ENCODE measurements around the gene GCH1.

GCH1 gene

DNA sequence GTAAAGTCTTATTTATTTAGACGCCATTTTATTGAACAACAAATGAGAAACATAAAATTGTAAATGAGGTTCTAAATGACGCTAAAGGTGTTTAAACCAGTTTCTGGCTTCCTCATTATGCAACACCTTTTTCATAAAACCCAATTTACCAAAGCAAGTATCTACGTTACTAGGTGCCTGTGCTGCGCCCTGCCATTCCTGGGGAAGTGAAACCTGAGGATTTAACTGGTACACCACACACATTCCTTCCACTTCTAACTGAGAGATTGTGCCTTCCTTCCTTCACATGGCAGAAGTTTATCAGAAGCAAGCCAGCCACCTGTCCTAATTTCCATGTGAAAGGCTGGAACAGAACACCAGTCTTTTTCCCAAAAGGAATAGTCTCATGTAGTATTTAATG, 40.3 kb upstream of the GCH1 start:
- Histone ChIP-seq H3K79me2 (no peaks in the 10 kb centered on the region), H3K9me3 (ENCODE audit: control insufficient read depth, low read length) (no peaks in the 10 kb centered on the region), H3K4me2 (ENCODE audit: low read length) (no peak overlapping the region), H3K9ac (no peak overlapping the region), H3K27ac (no peak overlapping the region), H3K4me3 (ENCODE audit: low read depth, low read length) (no peak overlapping the region), H3K4me1 (no peaks in the 10 kb centered on the region), H2AFZ (no peak overlapping the region), H3K36me3 (ENCODE audit: control insufficient read depth, insufficient read depth, low read length) (no peaks in the 10 kb centered on the region), H3K27me3 (ENCODE audit: control insufficient read depth, insufficient read depth, low read length) (no peaks in the 10 kb centered on the region)
- TF ChIP-seq, protein P1, sequence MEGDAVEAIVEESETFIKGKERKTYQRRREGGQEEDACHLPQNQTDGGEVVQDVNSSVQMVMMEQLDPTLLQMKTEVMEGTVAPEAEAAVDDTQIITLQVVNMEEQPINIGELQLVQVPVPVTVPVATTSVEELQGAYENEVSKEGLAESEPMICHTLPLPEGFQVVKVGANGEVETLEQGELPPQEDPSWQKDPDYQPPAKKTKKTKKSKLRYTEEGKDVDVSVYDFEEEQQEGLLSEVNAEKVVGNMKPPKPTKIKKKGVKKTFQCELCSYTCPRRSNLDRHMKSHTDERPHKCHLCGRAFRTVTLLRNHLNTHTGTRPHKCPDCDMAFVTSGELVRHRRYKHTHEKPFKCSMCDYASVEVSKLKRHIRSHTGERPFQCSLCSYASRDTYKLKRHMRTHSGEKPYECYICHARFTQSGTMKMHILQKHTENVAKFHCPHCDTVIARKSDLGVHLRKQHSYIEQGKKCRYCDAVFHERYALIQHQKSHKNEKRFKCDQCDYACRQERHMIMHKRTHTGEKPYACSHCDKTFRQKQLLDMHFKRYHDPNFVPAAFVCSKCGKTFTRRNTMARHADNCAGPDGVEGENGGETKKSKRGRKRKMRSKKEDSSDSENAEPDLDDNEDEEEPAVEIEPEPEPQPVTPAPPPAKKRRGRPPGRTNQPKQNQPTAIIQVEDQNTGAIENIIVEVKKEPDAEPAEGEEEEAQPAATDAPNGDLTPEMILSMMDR (IDR thresholded peaks at IDR 0.05): no peak

DNA sequence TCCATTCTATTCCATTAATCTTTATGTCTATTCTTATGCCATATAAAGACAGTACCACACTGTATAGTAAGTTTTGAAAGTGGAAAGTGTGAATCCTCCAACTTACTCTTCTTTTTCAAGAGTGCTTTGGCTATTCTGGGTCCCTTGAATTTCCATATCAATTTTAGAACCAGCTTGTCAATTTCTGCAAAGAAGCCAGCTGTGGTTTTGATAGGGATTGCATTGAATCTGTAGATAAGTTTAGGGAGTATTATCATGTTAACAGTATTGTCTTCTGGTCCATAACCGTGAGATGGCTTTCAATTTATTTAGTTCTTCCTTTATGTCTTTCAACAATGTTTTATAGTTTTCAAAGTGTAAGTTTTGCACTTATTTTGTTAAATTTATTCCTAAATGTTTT, 34.2 kb upstream of the GCH1 start:
- Histone ChIP-seq H2AFZ (no peak overlapping the region), H3K4me1 (no peaks in the 10 kb centered on the region), H3K36me3 (ENCODE audit: control insufficient read depth, insufficient read depth, low read length) (no peaks in the 10 kb centered on the region), H3K4me3 (ENCODE audit: low read depth, low read length) (no peak overlapping the region), H3K79me2 (no peaks in the 10 kb centered on the region), H3K27me3 (ENCODE audit: control insufficient read depth, insufficient read depth, low read length) (no peaks in the 10 kb centered on the region), H3K9me3 (ENCODE audit: control insufficient read depth, low read length) (no peaks in the 10 kb centered on the region), H3K27ac (no peak overlapping the region), H3K9ac (no peak overlapping the region), H3K4me2 (ENCODE audit: low read length) (no peak overlapping the region)
- TF ChIP-seq, protein P1 (IDR thresholded peaks at IDR 0.05): no peak

DNA sequence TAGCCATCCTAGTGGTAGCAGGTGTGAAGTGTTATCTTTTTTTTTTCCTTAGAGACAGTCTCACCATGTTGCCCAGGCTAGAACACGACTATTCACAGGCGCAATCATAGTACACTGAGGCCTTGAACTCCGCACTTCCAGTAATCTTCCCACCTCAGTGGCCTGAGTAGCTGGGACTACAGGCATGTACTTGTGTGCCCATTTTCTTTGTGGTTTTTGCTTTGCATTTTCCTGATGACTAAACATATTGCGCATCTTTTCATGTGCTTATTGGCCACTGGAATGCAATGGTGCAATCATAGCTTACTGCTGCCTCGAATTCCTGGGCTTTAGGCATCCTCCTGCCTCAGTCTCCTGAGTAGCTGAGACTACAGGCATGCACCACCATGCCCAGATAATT, 33.3 kb upstream of the GCH1 start:
- no peak overlapping the region for H3K4me2 ChIP-seq (ENCODE audit: low read length)
- no peak overlapping the region for H3K4me3 ChIP-seq (ENCODE audit: low read depth, low read length)
- H2AFZ ChIP-seq: no peak overlapping the region
- no peaks in the 10 kb centered on the region for H3K27me3 ChIP-seq (ENCODE audit: control insufficient read depth, insufficient read depth, low read length)
- H3K9me3 ChIP-seq (ENCODE audit: control insufficient read depth, low read length): no peaks in the 10 kb centered on the region
- no peaks in the 10 kb centered on the region for H3K79me2 ChIP-seq
- H3K9ac ChIP-seq: no peak overlapping the region
- no peaks in the 10 kb centered on the region for H3K4me1 ChIP-seq
- no peaks in the 10 kb centered on the region for H3K36me3 ChIP-seq (ENCODE audit: control insufficient read depth, insufficient read depth, low read length)
- H3K27ac ChIP-seq: no peak overlapping the region
- TF ChIP-seq, protein P1 (IDR thresholded peaks at IDR 0.05): no peak

DNA sequence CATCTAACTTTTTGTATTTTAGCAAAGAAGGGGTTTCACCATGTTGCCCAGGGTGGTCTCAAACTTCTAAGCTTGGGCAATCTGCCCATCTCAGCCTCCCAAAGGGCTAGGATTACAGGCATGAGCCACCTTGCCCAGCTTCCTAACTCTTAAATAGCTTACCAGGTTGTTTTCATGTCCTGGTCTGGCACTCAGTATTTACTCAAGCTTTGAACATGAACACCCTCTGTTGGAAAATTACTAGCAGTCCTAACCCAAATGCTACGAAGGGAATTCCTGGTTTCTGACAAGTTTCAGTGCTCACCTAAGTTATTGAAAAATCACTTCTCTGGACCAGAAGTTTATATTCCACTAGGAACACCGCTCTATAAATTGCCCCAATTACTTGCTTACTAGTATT, 32.5 kb upstream of the GCH1 start:
- H3K27me3 ChIP-seq (ENCODE audit: control insufficient read depth, insufficient read depth, low read length): no peaks in the 10 kb centered on the region
- no peak overlapping the region for H3K4me2 ChIP-seq (ENCODE audit: low read length)
- H3K9me3 ChIP-seq (ENCODE audit: control insufficient read depth, low read length): no peaks in the 10 kb centered on the region
- H3K4me3 ChIP-seq (ENCODE audit: low read depth, low read length): no peak overlapping the region
- TF ChIP-seq, protein P1 (IDR thresholded peaks at IDR 0.05): no peak
- H3K9ac ChIP-seq: no peak overlapping the region
- no peaks in the 10 kb centered on the region for H3K36me3 ChIP-seq (ENCODE audit: control insufficient read depth, insufficient read depth, low read length)
- H2AFZ ChIP-seq: no peak overlapping the region
- no peaks in the 10 kb centered on the region for H3K79me2 ChIP-seq
- H3K4me1 ChIP-seq: no peaks in the 10 kb centered on the region
- no peak overlapping the region for H3K27ac ChIP-seq

DNA sequence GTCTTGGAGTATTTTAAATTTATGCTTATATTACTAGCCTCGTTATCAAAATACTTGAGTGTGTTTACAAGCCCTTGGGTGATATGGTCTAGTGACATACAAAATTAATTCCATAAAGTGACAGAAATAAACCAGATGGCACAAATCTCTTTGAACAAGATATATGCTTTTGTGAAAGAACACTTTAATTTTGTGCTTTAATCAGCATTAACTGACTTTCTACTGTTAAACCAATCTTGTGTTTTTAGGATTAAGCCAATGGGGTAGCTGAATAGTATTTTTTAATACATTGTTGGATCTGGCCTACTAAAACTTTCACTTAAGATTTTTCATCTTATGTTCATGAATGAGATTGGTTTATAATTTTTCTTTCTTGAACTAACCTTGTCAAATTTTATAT, 30.4 kb upstream of the GCH1 start:
- Histone ChIP-seq H3K4me2 (ENCODE audit: low read length) (no peak overlapping the region), H3K9me3 (ENCODE audit: control insufficient read depth, low read length) (no peaks in the 10 kb centered on the region), H3K4me1 (no peaks in the 10 kb centered on the region), H2AFZ (no peak overlapping the region), H3K79me2 (no peaks in the 10 kb centered on the region), H3K9ac (no peak overlapping the region), H3K27ac (no peak overlapping the region), H3K36me3 (ENCODE audit: control insufficient read depth, insufficient read depth, low read length) (no peaks in the 10 kb centered on the region), H3K27me3 (ENCODE audit: control insufficient read depth, insufficient read depth, low read length) (no peaks in the 10 kb centered on the region), H3K4me3 (ENCODE audit: low read depth, low read length) (no peak overlapping the region)
- TF ChIP-seq, protein P1 (IDR thresholded peaks at IDR 0.05): no peak
